Measurements from ENCODE around the gene PBX4. TPM values are rescaled to one million over a fixed set of nuclear protein-coding genes. Genes with fewer than 3 reads are reported as not detected.

PBX4 gene
- total and polyA plus RNA-seq, 2 donors (not counting 3 experiments of a cell fraction or from before 2014, with no cell fraction given): not detected

DNA sequence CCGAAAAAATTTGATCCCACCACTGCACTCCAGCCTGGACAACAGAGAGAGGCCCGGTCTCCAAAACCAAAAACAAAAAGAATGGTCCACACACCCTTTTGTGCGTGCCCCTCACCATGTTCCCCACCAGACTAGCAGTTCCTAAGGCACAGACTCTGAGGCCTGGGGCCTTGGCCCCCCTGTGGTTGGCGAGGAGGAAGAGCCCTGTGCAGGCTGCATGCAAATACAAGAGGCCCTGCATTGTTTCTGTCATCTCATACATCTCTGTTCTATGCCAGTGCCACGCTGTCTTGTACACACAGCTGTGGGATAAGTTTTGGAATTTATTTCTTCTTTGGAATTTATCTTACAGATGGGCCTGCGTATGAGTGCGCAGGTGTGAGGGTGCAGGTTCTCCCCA, 94.4 kb downstream of the PBX4 start:
- FAIRE-seq: no peak
- peaks cover 3% of the 10 kb centered on the region in 2 experiments for H3K36me3 ChIP-seq (ENCODE audit: control insufficient read depth in 2 of 2, extremely low read depth in 1 of 2, insufficient read depth in 2 of 2, low read length in 2 of 2)
- H3K9me3 ChIP-seq (replicated peaks; ENCODE audit: control insufficient read depth, insufficient read depth, low read length): no peaks in the 10 kb centered on the region
- no peak for TF ChIP-seq POLR2A (IDR thresholded peaks at IDR 0.05; ENCODE audit: low read depth, low read length)
- TF ChIP-seq GATA2 (IDR thresholded peaks at IDR 0.05; ENCODE audit: insufficient read depth, insufficient read length, low read depth, low read length): no peak
- no peak for TF ChIP-seq JUN (IDR thresholded peaks at IDR 0.05; ENCODE audit: borderline replicate concordance, insufficient read depth, insufficient read length, low read depth)
- no peak for TF ChIP-seq MYC (IDR thresholded peaks at IDR 0.05; ENCODE audit: low read depth, low read length)
- TF ChIP-seq, protein P1, sequence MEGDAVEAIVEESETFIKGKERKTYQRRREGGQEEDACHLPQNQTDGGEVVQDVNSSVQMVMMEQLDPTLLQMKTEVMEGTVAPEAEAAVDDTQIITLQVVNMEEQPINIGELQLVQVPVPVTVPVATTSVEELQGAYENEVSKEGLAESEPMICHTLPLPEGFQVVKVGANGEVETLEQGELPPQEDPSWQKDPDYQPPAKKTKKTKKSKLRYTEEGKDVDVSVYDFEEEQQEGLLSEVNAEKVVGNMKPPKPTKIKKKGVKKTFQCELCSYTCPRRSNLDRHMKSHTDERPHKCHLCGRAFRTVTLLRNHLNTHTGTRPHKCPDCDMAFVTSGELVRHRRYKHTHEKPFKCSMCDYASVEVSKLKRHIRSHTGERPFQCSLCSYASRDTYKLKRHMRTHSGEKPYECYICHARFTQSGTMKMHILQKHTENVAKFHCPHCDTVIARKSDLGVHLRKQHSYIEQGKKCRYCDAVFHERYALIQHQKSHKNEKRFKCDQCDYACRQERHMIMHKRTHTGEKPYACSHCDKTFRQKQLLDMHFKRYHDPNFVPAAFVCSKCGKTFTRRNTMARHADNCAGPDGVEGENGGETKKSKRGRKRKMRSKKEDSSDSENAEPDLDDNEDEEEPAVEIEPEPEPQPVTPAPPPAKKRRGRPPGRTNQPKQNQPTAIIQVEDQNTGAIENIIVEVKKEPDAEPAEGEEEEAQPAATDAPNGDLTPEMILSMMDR (IDR thresholded peaks at IDR 0.05; ENCODE audit: extremely low read depth in 1 of 2, insufficient read depth in 1 of 2, low read depth in 1 of 2, low read length in 2 of 2): no peak
- no peaks in the 10 kb centered on the region for H3K4me1 ChIP-seq (ENCODE audit: control insufficient read depth, extremely low read depth, insufficient read depth, low read length)
- ChIA-PET POLR2A (no interaction called here), CTCF (no interaction called here)
- dilution Hi-C loops (cut with MboI; ENCODE audit: extremely low pct_ligation_motif_present, low sequenced_read_pairs): no loop called here
- H3K27me3 ChIP-seq (ENCODE audit: control insufficient read depth in 2 of 2, insufficient read depth in 2 of 2, low read length in 2 of 2): no peaks in the 10 kb centered on the region
- intact Hi-C loops (cut with micrococcal nuclease): no loop called here
- peaks cover 12% of the 10 kb centered on the region for H3K79me2 ChIP-seq (ENCODE audit: control insufficient read depth, insufficient read depth, low read length)
- H3K4me3 ChIP-seq (replicated peaks in 1 of 3; ENCODE audit: insufficient read depth in 1 of 3, low read depth in 1 of 3, low read length in 3 of 3): no peak overlapping the region
- BruUV-seq (replicated peaks): no TSS peak
- no peaks in the 10 kb centered on the region for H3K9me1 ChIP-seq (replicated peaks; ENCODE audit: control insufficient read depth, extremely low read depth, insufficient read depth, low read length)
- DNase-seq (ENCODE audit: low read depth, low spot score): no peak
- H2AFZ ChIP-seq (ENCODE audit: low read depth, low read length): no peak overlapping the region
- no peak overlapping the region for H3K27ac ChIP-seq (ENCODE audit: insufficient read depth, low read depth, low read length)
- no peak overlapping the region for H3K4me2 ChIP-seq (ENCODE audit: insufficient read depth, low read length)
- no peak overlapping the region for H3K9ac ChIP-seq (replicated peaks; ENCODE audit: extremely low read depth, insufficient read depth, low read length)
- H4K20me1 ChIP-seq (replicated peaks; ENCODE audit: control insufficient read depth, extremely low read depth, insufficient read depth, low read length): no peaks in the 10 kb centered on the region

DNA sequence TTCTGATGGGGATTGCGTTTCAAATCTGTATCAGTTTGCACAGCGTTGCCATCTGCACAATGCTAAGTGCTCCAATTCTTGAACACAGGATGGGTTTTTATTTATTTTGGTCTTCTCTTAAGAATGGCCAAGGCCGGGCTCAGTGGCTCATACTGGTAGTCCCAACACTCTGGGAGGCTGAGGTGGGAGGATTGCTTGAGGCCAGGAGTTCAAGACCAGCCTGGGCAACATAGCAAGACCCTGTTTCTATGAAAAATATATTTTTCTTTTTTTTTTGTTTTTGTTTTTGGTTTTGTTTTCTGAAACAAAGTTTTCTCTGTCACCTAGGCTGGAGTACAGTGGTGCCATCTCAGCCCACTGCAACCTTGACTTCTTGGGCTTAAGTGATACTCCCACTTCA, 95.3 kb downstream of the PBX4 start:
- Histone ChIP-seq H3K79me2 (ENCODE audit: control insufficient read depth, insufficient read depth, low read length) (peaks cover 14% of the 10 kb centered on the region), H3K9ac (replicated peaks; ENCODE audit: extremely low read depth, insufficient read depth, low read length) (no peak overlapping the region), H3K27me3 (ENCODE audit: control insufficient read depth in 2 of 2, insufficient read depth in 2 of 2, low read length in 2 of 2) (no peaks in the 10 kb centered on the region), H3K9me1 (replicated peaks; ENCODE audit: control insufficient read depth, extremely low read depth, insufficient read depth, low read length) (no peaks in the 10 kb centered on the region), H2AFZ (ENCODE audit: low read depth, low read length) (no peak overlapping the region), H3K9me3 (replicated peaks; ENCODE audit: control insufficient read depth, insufficient read depth, low read length) (no peaks in the 10 kb centered on the region), H3K4me3 (replicated peaks in 1 of 3; ENCODE audit: insufficient read depth in 1 of 3, low read depth in 1 of 3, low read length in 3 of 3) (no peak overlapping the region), H3K36me3 (ENCODE audit: control insufficient read depth in 2 of 2, extremely low read depth in 1 of 2, insufficient read depth in 2 of 2, low read length in 2 of 2) (peaks cover 3 to 4% of the 10 kb centered on the region in 2 experiments), H3K4me1 (ENCODE audit: control insufficient read depth, extremely low read depth, insufficient read depth, low read length) (no peaks in the 10 kb centered on the region), H4K20me1 (replicated peaks; ENCODE audit: control insufficient read depth, extremely low read depth, insufficient read depth, low read length) (no peaks in the 10 kb centered on the region), H3K4me2 (ENCODE audit: insufficient read depth, low read length) (no peak overlapping the region), H3K27ac (ENCODE audit: insufficient read depth, low read depth, low read length) (no peak overlapping the region)
- no peak for DNase-seq (ENCODE audit: low read depth, low spot score)
- no peak for FAIRE-seq
- BruUV-seq (replicated peaks): no TSS peak
- TF ChIP-seq POLR2A (IDR thresholded peaks at IDR 0.05; ENCODE audit: low read depth, low read length): no peak
- TF ChIP-seq JUN (IDR thresholded peaks at IDR 0.05; ENCODE audit: borderline replicate concordance, insufficient read depth, insufficient read length, low read depth): no peak
- TF ChIP-seq MYC (IDR thresholded peaks at IDR 0.05; ENCODE audit: low read depth, low read length): no peak
- TF ChIP-seq, protein P2, sequence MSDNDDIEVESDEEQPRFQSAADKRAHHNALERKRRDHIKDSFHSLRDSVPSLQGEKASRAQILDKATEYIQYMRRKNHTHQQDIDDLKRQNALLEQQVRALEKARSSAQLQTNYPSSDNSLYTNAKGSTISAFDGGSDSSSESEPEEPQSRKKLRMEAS (IDR thresholded peaks at IDR 0.05; ENCODE audit: insufficient read depth, insufficient read length): no peak
- dilution Hi-C loops (cut with MboI; ENCODE audit: extremely low pct_ligation_motif_present, low sequenced_read_pairs) (no loop called here), intact Hi-C loops (cut with micrococcal nuclease) (no loop called here)
- POLR2A ChIA-PET: no interaction called here
- CTCF ChIA-PET: no interaction called here
